Daoy (cell line): Measurements from ENCODE around the gene COL19A1. TPM values are rescaled to one million over a fixed set of nuclear protein-coding genes. Genes with fewer than 3 reads are reported as not detected.

Experiments used
- DNase-seq: peaks from one replicate; pipeline ENCODE4 v3.0.0-alpha.2; 2015; ENCODE audit warnings: low read depth
- total RNA-seq: library from RNA; depleted of rRNA; stranded (reverse); fragments of >200 nt; shearing (Covaris generic); gene quantifications from 2 replicates; pipeline ENCODE4 v1.2.3, GENCODE V29; 2014; rRNA removed

COL19A1 gene
- total RNA-seq, 1 experiment from 2014 or later: 0.06 TPM

GRCh38 chr6:70221715-70222438 lies 355.5 kb downstream of the COL19A1 start:
- no peak for DNase-seq

DNA sequence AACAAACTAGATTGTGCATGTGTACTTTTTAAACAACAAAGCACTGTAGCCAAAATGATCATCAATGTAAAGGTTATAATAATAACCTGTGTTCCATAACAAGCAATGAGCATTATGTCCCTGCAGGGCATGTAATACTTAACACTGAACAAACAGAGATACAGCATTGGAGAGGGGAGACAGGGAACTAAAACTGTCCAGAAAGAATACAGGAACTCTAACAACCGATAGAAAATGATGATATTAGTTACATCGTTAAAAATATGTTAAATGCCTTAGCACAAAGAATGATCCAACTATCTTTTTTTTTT lies 356.0 kb downstream of the COL19A1 start:
- DNase-seq: no peak

- no peak for DNase-seq
These were observed 358.7 kb downstream of the COL19A1 start for GRCh38 chr6:70225055-70225454.

DNA sequence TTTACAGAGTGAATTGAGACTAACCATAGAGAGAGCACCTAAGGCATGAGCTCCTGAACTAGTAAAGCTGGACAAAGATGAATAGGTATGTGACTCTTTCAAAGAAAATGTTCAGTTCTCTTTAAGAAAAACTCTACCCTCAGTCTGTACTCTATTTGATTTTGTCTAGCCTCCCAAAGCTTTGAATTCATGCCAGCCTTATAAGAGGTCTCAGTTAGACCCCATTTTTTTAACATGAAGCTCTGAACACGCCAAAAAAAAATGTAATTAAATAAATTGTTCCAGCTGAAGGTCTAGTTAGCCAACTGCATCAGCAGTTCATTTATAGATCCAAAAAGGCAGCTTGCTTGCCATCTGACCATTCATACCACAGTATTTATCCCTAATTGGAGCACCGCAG lies 365.0 kb downstream of the COL19A1 start:
- DNase-seq: no peak

GRCh38 chr6:70234561-70235236 lies 368.3 kb downstream of the COL19A1 start:
- DNase-seq: no peak

DNA sequence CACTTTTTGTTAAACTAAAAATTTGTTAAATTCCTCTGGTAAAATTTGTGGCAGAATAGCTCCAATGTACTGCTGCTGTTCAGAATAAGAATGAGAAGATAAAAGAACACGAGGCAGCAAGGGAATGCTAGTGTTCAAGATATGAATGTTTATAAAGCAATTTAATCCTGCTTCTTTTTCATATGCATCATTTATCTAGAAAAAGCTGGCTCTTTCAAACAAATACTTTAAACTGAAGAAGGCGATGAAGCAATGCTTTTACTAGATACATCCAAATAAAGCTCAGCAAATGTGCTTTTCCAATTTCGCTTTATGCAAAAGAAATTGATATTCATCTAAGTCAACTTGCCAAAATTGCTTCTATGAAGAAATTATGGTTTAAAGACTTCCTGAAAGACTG lies 370.0 kb downstream of the COL19A1 start:
- no peak for DNase-seq

DNA sequence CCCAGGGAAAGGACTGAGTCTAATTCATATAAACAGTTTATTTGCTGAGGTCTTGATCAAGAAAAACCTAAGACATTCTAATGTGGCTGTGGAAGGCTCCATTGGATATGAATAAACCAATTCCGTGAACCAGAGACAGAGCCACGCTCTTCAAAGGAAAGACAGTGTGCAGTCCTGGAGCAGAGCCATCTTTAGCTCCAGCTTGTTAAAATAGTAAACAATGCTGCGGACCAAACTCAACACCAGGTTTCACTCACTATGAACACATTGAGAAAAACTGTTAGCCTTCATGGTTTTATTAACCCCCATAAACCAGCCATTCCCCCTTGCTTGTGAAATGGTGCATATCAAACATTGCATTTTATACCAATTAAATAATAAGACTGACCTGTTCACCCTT lies 374.7 kb downstream of the COL19A1 start:
- DNase-seq: no peak

GRCh38 chr6:70241991-70242420 lies 375.6 kb downstream of the COL19A1 start:
- DNase-seq: no peak

DNA sequence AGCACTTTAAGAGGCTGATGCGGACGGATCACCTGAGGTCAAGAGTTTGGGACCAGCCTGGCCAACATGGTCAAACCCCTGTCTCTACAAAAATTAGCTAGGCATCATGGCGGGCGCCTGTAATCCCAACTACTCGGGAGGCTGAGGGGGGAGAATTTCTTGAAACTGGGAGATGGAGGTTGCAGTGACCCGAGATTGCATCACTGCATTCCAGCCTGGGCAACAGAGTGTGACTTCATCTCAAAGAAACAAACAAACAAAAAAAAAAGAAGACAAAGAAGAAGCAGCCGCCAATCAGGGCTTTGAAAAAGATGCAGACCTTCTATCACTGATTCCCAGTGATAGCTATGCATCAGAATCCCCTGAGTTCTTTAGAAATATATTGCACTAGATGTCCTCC lies 379.8 kb downstream of the COL19A1 start:
- DNase-seq: no peak

- DNase-seq: no peak
These were observed 386.2 kb downstream of the COL19A1 start for GRCh38 chr6:70252604-70253003.

DNA sequence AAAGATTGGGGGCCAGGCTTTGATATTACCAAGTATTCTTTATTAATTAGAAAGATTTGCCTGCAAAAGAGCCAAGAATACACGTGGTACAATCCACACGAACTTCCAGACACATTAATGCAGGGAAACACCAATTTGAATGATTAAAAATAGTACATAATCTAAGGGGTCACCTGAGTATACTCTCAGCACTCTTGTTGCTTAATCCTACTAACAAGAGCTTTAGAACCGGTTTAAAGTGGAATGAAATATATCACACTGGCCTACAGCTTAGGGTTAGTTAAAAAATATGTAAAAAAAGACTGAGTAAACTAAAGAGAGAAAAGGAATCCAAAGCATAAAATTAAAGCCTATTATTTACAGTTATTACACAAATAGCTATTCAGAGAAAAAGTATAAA lies 387.6 kb downstream of the COL19A1 start:
- DNase-seq: no peak

DNA sequence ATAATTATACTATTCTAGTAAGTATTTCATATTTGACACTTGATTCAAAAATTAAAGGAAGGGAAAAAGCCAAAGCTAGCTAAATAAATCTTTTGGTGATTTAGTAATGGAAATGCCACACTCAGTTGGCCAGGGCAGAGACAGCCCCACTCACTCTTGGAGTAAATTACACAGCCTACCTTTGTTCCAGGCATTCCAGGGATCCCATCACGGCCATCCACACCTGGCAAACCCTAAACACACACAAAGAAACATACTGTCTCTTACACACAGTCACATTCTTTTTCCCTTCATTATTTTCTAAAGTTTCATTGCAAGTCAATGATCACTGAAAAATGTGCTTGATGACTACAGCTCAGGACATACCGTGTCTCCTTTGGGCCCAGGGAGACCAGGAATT lies 388.4 kb downstream of the COL19A1 start:
- DNase-seq: no peak

- no peak for DNase-seq
These were observed 391.5 kb downstream of the COL19A1 start for GRCh38 chr6:70257768-70258273.

GRCh38 chr6:70258483-70258882 lies 392.1 kb downstream of the COL19A1 start:
- DNase-seq: no peak

Other genes with a start within 250 kb of the COL19A1 start
- gene LMBRD1, start 69.5 kb upstream of the COL19A1 start, total RNA-seq: 12.0 and 15.5 TPM in 2 replicates